GM21515 (cell line): ENCODE data around the gene MVB12B.
A peak's percentile ranks its signal among the peaks of the same experiment; 100 is the strongest.

Experiments used
- ATAC-seq: cut with Tn5 transposase; IDR thresholded peaks from one replicate; pipeline ENCODE4 v1.9.1; 2021; ENCODE audit not compliant: unreplicated experiment

Gene MVB12B

DNA sequence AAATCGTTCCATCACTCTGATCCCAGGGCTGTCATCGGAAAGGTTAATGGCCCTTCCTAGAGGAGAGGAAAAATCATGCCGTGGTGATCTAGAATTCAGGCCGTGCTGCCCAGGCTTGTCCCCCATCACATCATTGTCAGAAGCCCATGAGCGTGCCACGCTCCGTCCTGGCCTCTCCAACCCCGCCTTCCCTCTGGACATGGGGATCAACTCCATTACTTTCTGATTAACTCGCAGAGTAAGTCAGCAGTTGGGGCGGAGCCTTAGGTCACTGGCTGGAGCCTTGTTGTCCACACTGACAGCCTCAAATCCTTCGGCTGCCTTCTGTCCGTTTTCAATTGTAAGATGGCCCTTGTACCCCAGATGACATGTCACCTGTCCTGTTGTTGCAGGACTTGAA lies 75.0 kb downstream of the MVB12B start:
- no peak for ATAC-seq

DNA sequence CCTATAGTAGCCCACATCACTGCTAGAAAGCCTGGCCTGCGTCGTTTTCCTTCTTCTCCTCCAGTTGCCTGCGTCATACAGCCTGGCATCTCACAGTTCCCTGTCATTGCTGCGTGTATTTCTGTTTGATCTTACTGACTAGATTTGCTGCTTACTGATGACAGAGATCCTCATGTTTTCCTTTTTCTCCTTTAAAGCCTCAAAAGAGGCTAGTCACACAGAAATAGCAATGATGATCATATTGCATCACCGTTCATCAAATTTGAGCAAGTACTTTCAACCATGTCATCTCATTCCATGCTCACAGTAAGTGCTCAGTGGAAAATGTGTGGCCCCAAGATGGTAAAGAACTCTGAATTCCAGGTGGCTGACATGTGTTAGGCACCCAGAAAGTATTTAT lies 76.8 kb downstream of the MVB12B start:
- no peak for ATAC-seq

- ATAC-seq: no peak
Observed at GRCh38 chr9:126404459-126404858, 77.8 kb downstream of the MVB12B start.

DNA sequence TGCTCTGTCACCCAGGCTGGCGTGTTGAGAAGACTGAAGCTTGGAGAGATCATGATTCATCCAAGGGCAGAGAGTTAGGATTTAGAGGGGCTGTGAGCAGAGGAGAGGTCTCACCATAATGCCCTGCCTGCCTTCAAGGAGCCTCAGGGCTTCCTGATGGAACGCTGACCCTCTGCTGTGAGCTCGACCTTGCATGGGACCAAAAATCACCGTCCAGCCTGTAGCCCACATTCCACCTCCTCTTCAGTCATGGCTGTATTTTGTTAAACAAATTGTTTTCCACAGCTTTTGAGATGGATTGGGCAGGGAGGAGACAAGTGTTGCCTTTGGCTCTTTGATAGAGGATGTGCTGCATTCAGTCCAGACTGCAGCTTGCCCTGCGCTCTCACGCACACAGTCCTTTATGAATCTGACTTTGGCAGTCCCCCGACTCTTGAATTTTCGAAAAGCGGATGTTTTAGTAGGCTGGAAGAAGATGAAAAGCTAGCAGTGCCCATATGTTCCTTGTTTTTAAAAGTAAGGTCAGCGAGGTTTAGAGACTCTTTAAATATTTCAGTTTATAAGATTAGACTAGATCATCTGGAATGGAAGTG lies 79.5 kb downstream of the MVB12B start:
- no peak for ATAC-seq

DNA sequence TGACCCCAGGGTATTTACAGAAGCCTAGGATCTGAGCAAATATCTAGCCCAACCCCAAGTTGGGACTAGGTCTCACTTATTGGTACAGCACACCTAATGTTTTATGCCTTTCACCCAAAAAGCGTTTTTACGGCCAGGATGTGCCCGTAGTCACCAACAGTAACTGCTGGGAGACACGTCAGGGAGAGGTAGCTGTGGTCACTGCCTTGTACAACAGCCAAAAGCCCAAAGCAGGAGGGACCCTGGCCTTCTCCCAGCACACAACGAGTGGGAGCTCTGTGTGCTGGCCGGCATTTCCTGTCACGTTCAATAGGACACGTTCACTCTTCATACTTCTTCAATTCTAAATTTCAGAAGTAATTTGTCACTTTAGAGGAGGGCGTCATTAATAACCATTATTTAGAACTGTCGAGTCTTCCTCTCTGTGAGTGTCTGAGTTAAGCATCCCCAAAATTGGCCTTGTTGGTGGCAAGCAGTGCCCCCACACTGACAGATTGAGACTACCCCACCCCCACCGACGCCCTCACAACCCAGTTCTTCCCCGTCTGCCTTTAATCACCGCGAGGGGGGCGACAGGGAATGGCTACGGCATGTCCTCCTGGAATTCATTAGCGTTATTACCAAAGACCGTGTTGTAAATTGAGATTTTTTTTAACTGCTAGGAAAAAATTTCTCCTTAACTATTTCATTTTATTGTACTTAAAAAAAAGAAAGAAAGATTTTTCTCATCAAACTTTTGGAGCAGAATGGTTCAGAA lies 80.7 kb downstream of the MVB12B start:
- ATAC-seq: no peak

DNA sequence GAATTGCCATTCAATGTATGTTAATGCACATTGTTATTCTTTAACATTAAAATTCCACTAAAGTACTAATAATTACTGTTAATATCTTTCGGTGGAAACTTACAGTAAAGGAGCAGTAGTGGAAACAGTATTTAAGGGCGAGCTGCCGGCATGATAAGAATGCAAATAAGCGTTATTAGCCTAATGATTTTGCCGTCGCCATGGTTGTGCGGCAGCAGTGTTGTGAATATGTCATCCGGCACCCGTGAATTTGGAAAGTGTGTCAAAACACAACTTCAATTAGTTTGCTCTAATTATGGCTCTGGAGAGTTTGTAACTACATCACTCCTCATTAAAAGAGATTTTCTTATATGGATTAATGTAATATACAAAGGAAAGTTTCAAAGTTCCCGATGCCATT lies 81.4 kb downstream of the MVB12B start:
- no peak for ATAC-seq

- ATAC-seq: no peak
Observed at GRCh38 chr9:126410229-126410628, 83.6 kb downstream of the MVB12B start.

DNA sequence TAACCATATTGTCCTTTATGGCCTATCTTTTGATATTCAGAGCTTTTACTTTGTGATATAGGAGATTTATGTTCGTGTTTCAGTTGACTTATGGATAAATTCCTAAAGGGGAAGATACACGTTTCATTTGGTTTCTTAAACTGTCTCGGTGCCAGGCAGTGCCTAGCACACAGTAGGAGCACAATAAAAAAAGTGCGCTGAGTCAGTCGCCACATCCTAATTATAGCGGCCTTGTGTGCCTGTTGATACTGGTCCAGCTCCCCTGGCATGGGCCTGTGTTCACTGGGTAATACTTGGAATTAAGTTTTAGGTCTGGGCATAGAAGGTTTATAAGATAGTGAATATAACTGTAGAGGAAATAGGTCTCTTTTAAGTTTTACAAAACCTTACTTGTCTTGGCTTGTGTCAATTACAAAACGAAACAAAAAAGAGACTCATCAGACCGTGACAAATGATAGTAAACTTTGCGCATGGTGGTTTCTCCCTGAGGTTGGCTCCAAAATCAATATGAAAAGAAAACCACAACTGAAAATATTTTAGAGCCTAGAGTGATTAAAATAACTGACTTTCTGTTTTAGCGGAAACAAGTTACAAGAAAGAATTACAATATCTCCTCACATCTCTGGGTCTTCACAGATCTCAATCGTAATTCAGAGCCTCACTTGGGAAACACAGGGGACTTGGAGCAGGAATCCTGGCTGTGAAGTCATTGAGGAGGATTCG lies 84.8 kb downstream of the MVB12B start:
- peak; percentile 76 for ATAC-seq

- no peak for ATAC-seq
Observed at GRCh38 chr9:126411948-126412284, 85.3 kb downstream of the MVB12B start.

DNA sequence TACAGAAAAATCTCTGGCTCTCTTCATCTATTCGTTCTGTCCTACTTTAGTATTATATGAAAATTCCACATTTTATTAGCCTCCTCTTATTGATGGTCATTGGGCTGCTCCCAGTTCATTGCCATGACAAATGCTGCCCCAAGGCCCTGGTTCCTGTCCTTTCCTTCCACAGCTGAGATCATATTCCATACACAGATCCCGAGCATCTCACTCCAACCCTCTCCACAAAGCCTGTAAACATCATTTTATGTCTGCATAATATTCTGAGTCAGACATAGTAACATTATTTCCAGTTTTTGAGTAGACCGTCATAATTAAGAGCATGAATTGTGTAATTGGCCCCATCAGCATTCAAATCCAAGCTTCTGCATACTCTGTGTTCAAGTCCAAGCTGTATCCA lies 86.3 kb downstream of the MVB12B start:
- ATAC-seq: no peak

DNA sequence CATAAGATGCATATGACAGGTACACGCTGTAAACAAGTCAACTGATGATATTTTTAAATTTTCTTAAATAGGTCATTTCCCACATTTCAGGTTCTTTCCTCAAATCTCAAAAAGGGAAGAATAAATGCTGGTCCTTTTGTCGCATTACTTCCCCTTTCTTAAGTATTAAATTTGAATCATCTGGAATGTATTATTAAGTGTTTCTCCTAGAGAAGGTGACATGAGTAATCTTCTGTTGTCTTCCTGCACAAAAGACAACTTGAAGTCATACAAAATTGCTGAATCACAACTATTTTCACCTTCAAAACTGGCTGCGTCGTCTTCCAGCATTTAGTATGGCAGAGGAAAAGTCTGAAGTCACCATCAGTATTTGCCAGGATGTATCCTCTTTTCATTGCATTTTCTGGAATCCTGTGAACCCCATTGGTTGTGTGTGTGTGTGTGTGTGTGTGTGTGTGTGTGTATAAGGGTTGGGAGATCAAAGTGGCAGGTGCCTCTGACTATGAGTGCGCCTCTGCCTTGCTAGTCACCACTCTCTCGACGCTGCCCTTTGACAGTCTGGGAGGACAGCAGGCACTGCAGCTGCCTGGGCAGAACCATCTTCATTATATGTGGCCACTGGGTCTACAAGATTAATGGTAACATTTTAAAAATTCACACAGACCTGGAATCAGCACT lies 86.9 kb downstream of the MVB12B start:
- no peak for ATAC-seq

DNA sequence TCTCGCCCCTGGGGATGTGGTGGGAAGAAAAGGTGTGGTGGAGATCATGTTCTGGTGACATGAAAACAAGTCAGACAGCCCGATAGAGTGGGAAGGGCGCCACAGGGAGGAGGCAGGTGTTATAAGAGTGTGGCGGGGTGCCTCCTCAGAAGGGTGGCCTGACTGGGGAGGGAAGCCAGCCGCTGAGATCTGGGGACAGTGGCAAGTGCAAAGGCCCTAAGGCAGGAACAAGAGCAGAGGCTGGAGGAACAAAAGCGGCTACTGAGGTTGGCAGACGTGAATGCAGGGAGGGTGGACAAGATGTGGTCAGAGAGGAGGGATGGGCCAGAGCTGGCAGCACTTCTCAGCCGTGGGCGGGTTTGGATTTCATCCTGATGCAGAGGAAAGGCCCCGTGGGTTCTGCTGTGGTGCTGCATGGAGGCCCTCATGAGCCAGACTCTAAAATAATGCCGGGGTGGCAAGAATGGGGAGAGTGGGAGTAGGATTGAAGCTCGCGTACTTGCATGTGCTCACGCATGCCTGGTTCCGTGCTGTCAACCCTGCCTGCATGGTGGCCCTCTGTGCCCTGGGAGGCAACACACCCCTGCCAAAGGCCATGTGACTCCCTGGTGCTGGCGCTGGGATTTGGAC lies 89.2 kb downstream of the MVB12B start:
- ATAC-seq: no peak

GRCh38 chr9:126417043-126417442 lies 90.4 kb downstream of the MVB12B start:
- no peak for ATAC-seq

- no peak for ATAC-seq
Observed at GRCh38 chr9:126417684-126418083, 91.1 kb downstream of the MVB12B start.

DNA sequence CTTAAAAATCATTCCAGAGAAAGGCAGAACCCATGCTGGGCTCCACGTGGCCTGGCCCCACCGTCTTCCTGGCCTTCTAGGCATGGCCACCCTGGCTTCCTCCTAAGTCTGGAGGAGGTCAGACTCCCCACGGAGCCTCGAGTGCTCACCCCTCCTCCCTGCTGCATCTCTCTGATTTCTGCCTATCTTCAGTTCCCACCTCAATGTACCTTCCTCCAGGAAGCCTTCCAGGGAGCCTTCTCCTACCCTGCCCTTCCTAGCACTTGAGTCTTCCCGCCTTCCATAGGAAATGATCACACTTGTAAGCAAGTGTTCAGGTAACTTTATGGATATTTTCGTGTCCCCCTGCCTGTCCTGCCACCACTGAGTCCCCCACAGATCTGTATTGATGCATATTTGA lies 92.0 kb downstream of the MVB12B start:
- no peak for ATAC-seq

GRCh38 chr9:126419475-126419874 lies 92.8 kb downstream of the MVB12B start:
- ATAC-seq: no peak

DNA sequence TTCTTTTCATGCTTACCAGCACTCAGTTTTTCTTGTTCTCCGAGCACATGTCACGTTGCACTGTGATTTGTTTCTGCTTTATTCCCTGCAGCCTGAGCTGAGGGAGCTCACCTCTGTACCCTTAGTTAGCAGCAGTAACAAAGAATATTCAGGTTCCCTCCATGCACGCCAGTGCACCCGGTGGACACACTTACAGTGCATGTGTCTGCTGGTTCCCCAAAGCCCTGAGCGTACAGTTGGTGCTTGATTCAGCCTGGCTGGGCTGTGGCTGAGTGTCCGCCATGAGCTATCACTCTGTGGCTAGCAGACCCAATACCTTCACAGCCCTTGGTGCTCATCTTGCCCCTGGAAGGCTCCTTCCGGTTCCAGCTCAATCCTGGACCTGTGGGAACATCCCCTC lies 93.5 kb downstream of the MVB12B start:
- ATAC-seq: no peak

- no peak for ATAC-seq
Observed at GRCh38 chr9:126420643-126421564, 94.3 kb downstream of the MVB12B start.

DNA sequence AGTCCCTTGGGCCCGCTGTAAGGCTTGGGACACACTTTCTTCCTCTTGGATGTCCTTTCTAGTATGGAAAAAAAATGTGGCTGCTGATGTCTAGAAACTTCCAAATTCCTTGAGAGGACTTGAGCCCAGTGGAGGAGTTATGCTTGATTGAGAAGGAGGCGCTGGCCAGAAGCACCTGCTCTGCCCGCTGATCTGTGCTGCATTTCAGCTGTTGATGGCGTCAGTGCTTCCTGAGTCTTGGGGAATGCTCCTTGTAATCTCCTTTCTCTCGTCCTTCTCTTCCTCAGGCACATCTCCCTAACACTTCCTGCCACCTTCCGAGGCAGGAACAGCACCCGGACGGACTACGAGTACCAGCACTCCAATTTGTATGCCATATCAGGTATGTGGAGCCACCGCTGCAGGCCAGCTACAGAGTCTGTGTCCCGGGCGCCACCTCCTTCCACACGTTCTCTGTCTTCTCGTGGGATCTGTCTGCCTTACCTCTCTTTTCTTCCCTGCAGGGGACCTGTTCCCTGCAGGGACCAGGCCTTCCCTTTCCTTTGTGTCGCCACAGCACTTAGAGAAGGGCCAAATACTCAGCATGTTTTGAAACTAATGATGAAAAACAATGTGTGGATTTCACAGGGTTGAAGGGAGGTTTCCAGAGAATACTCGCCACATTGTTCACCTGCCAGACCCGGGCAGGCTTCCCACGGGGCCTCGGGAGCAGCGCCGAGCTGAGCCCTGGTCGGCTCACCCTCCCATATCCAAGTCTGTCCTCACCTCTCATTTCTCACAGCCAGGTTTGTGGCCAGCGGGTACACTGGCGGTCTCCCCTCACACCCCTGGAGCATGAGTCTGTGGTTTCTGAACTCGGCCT lies 95.2 kb downstream of the MVB12B start:
- no peak for ATAC-seq
